ENCODE results near the gene SPPL2C.

Gene SPPL2C

DNA sequence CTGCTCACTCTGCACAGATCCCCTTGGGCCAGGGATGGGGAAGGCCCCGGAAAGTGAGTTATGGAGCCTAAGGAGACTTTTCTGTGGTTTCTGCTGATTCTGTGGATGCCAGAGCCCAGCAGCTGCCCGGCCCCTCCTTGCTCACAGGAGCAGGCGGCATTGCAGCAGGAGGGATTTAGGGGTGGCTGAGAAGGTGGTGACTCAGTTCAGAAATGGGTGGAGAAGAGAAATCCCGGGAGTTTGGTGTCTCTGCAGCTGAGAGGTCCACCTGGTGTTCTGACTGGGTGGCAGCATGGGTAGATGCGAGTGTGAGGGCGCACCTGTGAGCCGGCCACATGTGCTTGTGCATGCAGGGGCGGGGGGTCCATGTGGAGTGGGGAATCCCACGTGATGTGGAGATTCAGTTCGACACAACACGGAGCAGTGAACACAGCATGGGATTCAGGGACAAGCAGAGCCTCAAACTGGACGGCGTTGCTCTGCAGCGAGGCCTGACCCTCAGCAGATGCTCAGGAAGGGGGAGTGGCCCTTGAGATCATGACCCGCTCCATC, 16.0 kb upstream of the SPPL2C start:
- no peak for DNase-seq

- DNase-seq, result no peak
Observed at GRCh38 chr17:45833920-45834319, 10.8 kb upstream of the SPPL2C start.

GRCh38 chr17:45834471-45835396, 9.9 kb upstream of the SPPL2C start:
- no peak for DNase-seq

DNA sequence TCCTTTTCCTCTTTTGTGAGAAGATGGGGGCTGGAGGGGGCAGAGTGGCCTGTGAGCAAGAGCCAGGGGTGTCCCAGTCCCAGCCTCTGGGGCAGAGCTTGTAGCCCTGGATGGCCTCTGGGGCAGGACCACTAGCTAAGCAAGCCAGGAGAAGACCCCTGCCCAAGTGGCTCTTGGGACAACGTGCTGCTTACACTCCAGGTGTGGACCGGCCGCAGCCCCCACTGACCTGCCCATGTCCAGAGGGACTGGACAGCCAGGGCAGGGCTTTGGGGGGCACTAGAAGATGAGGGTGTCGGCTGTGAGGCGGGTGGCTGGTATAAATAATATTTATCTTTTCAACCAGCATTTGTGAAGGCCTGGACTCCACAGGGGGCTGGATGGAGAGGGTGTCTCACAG, 9.2 kb upstream of the SPPL2C start:
- no peak for DNase-seq

DNA sequence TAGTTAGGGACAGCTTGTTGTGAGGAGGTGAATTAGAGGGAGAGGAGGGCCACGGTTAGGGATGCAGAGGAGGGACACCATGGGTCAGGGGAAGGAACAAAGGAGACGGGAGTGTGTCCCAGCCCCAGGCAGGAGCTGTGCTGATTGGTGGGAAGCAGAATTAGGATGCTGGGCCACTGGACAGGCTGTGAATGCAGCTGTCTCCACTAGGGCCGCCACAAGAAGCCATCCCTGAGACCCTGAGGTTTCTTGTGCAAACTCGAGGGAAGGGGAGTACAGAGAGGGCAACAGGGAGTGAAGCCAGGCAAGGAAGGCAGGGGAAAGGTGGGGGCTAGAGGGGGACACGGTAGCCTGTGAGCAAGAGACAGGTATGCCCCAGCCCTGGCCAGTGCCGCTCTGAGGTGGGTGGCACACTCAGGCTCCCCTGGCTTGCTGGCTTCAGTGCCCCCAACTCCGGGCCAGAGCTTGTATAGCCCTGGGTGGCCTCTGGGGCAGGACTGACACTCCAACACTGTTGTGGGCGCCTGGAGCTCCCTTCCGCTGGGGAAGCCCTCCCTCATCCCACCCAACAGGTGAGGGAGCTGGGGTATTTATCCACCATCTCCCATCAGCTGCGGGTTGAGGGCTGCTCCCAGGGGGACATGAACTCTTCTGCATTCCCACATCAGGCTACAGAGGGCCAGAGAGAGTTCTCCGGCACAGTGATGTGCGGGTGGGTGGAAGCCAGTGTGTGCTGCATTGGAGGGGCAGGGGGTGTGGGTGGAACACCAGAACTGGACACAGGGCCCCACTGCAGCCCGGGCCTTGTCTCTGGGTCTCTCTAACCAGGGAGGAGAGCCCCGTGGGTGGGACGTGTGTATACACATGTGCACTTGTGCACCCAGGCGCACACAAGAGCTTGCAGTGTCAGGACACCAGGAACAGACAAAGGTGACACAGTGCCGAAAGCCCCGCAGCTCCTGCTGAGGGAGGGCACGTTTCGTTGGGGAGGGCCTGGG, 8.3 kb upstream of the SPPL2C start:
- DNase-seq, result no peak

- no peak for DNase-seq
Observed at GRCh38 chr17:45837187-45837586, 7.5 kb upstream of the SPPL2C start.

DNA sequence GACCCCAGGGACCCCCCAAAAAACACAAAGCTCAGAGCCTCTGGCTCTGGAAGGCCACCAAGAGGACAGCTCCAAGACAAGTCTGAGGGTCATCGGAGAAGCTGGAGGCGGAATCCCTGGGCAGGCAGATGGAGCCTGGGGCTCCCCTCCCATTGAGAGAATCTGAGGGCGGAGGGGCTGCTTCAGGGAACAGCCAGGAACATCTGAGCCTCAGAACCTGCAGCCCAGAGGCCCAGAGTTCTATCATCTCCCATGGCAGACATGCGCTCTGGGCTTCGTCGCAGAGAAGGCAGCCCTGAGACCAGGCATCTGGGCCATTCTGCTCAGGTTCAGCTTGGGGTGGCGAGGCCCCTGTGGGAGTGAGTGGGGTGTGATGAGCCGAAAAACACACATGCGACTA, 7.1 kb upstream of the SPPL2C start:
- DNase-seq, result no peak

DNA sequence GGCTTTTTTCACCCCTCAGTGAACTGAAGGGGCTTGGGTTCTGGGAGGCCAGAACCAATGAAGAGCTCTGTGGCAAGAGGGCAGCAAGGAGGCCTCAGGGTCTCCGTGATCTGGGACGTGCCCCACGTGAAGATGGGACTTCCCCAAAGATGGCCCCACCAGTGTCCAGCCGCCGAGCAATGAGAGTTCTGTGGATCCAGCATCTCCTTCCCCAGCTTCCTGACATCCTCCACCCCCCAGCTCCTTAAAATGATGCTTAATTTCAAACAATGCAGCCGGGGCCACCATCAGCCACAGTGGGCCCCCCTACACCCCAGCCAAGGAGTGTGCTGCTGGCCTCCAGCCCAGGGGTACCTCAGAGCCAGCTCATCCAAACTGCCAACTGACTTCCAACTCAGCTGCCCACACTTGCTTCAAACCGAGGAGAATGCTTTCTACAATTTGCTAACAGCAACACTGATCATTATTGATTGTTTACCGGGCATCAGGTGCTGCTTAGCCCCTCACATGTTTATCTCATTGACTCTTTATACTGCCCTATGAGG, 5.9 kb upstream of the SPPL2C start:
- no peak for DNase-seq

DNA sequence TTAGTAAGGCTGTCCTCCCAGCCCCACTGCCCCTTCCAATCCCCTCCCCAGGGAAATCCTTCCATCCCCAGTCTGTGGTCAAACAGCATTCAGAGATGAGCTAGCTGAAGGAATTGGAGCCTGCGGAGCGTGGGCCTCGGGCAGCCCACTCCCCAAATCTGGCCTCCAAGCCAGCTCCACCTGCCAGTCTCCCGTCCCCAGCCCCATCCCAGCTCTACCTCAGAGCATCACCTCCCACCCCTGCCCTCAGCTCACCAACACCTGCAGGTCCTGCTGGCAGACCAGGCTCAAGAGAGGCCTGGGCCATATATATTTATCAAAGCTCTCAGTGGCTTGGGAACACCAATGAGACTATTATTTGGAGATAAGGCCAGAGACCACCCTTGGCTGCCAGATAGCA, 5.2 kb upstream of the SPPL2C start:
- DNase-seq, result no peak

DNA sequence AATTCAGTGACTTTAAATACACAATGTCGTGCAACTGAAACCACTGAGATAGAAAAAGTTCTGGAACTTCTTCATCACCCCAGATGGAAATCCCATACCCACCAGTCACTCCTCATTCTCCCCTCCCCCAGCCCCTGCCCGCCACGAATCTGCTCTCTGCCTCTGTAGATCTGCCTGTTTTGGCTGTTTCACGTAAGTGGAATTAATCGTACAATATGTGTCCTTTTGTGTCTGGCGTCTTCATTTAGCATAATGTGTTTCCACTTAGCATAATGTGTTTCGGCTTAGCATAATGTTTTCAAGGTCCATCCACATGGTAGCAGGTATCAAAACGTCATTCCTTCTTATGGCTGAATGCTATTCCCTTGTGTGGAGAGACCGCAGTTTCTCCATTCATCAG, 3.5 kb upstream of the SPPL2C start:
- no peak for DNase-seq

DNA sequence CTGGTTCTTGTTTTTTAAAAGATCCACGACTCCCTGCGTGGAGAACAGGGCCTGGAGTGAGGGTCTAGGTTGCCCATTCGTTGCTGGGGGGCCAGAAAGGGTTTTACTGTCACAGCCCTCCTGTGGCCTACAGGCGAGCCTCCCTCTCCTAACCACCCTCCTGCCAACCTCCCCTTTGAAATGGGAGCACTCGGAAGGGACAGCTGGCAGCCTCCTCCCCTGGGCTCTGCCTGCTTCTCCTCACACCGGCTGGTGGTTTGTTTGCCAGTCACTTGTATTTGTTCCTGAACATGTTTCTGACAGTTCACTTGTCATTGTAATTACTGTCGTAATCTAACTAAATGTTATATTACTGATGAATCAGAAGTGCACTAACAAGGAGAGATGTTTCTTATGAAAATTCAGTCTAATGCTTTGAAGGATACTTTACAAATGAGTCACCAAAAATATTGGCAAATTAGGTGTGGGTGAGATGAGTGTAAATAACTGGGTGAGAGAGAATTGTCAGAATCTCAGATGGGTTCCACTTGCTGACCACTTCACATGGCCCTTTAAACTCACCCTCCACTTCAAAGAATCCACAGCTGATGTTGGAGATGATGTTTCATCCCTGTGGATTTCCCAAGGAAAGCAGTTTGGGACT, 2.7 kb upstream of the SPPL2C start:
- DNase-seq, result no peak

GRCh38 chr17:45843722-45844121, 959 bp upstream of the SPPL2C start:
- no peak for DNase-seq

GRCh38 chr17:45845376-45846185, 900 bp downstream of the SPPL2C start:
- DNase-seq, result no peak

DNA sequence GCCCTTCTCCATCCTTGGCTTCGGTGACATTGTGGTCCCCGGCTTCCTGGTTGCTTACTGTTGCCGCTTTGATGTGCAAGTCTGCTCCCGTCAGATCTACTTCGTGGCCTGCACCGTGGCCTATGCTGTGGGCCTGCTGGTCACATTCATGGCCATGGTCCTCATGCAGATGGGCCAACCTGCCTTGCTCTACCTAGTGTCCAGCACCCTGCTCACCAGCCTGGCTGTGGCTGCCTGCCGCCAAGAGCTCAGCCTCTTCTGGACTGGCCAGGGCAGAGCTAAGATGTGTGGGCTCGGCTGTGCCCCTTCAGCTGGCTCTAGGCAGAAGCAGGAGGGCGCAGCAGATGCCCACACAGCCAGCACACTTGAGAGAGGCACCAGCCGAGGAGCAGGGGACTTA, 1.5 kb downstream of the SPPL2C start:
- DNase-seq, result no peak

GRCh38 chr17:45846646-45847045, 2.0 kb downstream of the SPPL2C start:
- no peak for DNase-seq

DNA sequence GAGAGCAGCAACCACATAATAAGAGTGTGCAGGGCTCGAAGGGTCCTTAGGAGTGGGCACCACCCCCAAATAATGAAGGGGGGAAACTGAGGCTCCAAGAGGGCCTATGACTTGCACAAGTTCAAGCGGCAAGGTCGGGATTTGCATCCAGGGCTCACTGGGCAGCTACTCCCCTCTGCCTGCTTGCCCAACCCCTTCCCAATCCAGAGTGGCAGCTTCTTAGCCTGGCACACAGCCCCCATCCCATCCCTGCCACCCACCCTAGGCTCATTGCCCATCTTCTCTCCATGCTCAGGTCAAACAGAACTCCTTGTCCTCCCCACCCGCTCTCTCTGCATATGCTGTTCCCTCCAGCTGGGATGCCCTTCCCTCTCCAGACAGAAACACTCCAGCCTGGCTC, 2.4 kb downstream of the SPPL2C start:
- no peak for DNase-seq

DNA sequence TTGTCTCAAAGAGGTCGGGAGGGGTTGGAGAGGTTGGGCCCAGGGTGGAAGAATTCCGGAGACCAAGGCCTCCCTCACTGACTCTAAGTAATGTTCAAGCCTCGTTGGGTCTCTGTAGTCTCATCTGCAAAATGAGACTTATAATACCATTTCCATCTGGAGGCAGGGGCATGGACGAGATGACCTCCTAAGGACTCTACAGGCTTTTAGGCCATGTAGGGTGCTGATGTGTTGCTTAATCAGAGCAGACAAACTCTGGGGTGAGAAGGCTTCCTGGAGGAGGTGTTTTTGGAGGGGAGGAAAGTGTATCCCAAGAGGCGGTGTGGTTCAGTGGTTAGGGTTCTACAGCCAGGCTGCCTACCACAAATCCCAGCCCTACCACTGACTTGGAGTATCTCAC, 3.1 kb downstream of the SPPL2C start:
- DNase-seq, result no peak

- DNase-seq, result no peak
Observed at GRCh38 chr17:45848405-45848804, 3.7 kb downstream of the SPPL2C start.

DNA sequence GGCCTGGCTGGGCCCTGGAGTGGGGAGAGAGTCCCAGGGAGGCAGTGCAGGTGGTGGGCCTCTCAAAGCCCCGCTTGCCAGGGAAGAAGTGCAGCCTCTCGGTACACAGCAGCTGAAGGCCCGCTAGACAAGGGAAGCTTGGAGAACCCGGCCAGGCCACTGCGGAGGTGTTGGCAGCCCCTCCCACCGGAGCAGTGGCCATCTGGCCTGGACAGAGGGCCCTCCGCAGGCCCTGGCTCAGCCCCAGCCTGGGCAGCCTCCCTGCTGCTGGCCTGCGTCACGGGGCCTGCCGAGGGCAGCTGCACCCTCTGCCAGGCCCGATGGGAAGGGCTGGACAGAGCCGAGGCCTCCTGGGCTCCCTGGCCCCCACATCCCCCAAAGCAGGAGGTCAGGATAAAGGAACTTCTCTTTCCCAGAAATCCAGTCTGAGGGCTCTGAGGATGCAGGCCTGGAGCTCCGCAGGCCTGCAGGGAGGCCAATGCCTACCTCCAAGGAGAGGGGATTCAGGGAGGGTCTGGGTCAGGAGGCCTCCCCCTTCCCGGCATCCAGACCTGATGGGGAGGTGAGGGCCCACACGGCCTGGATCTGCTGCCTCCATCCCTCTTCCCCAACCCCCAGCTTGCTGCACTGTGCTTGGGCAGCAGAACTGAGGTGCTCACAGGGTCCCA, 4.3 kb downstream of the SPPL2C start:
- DNase-seq, result no peak

- DNase-seq, result no peak
Observed at GRCh38 chr17:45849536-45849990, 4.9 kb downstream of the SPPL2C start.

DNA sequence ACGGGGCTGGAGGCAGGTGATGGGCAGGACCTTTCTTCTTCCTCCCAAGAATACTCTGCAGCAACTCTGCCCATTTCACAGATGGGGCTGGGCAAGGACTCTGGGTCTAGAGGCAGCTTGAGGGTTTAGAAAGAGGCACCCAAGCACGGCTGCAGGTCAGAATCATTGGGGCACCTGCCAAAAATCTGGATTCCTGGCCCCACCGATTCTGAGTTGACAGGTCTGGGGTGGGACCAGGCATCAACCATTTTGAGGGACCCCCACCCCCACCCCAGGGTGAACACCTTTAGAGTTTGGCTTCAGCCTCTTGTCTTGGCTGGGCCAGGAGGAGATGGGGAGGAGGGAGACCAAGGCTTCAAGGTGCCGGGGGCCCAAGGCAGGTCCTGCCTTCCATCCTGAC, 5.3 kb downstream of the SPPL2C start:
- DNase-seq, result no peak
